ENCODE results near the gene ABCG5. TPM values are rescaled to one million over a fixed set of nuclear protein-coding genes. Genes with fewer than 3 reads are reported as not detected.

ABCG5 gene
- total and polyA plus RNA-seq, 2 of the 4 experiments (the other 2 are of a cell fraction): not detected

DNA sequence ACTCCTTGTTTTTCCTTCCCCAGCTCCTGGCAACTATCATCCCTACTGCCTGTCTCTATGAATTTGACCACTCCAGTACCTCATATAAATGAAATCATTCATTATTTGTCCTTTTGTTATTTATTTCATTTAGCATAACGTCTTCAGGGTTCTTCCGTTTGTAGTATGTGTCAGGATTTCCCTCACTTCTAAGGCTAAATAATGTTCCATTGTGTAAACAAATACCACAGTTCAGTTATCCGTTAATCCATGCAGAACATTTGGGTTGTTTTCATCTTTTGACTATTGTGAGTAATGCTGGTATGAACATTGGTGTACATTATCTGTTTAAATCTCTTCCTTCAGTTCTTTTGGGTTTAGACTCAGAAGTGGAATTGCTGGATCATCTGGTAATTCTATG is 46.0 kb downstream of the ABCG5 start:
- TF ChIP-seq MXI1 (IDR thresholded peaks at IDR 0.05; ENCODE audit: borderline replicate concordance, low read depth, low read length) (no peak), CHD1 (IDR thresholded peaks at IDR 0.05; ENCODE audit: low read depth, low read length) (no peak), NFE2L2 (IDR thresholded peaks at IDR 0.05; ENCODE audit: low read depth, low read length) (no peak), RCOR1 (IDR thresholded peaks at IDR 0.05; ENCODE audit: insufficient replicate concordance, low read length) (no peak), MAZ (IDR thresholded peaks at IDR 0.05; ENCODE audit: borderline replicate concordance, low read depth, low read length) (no peak), BHLHE40 (IDR thresholded peaks at IDR 0.05; ENCODE audit: low read depth, low read length) (no peak), CEBPB (IDR thresholded peaks at IDR 0.05; ENCODE audit: low read depth, low read length) (no peak), RAD21 (IDR thresholded peaks at IDR 0.05; ENCODE audit: low read length) (no peak), SMC3 (IDR thresholded peaks at IDR 0.05; ENCODE audit: low read depth, low read length) (no peak), MAFK (IDR thresholded peaks at IDR 0.05; ENCODE audit: low read depth, low read length) (no peak), FOS (IDR thresholded peaks at IDR 0.05; ENCODE audit: low read depth, low read length) (no peak), RFX5 (IDR thresholded peaks at IDR 0.05; ENCODE audit: low read depth, low read length) (no peak), POLR2A (IDR thresholded peaks at IDR 0.05; ENCODE audit: low read depth, low read length) (no peak)
- TF ChIP-seq, protein P1, sequence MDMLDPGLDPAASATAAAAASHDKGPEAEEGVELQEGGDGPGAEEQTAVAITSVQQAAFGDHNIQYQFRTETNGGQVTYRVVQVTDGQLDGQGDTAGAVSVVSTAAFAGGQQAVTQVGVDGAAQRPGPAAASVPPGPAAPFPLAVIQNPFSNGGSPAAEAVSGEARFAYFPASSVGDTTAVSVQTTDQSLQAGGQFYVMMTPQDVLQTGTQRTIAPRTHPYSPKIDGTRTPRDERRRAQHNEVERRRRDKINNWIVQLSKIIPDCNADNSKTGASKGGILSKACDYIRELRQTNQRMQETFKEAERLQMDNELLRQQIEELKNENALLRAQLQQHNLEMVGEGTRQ (IDR thresholded peaks at IDR 0.05; ENCODE audit: low read depth, low read length): no peak
- TF ChIP-seq, protein P2, sequence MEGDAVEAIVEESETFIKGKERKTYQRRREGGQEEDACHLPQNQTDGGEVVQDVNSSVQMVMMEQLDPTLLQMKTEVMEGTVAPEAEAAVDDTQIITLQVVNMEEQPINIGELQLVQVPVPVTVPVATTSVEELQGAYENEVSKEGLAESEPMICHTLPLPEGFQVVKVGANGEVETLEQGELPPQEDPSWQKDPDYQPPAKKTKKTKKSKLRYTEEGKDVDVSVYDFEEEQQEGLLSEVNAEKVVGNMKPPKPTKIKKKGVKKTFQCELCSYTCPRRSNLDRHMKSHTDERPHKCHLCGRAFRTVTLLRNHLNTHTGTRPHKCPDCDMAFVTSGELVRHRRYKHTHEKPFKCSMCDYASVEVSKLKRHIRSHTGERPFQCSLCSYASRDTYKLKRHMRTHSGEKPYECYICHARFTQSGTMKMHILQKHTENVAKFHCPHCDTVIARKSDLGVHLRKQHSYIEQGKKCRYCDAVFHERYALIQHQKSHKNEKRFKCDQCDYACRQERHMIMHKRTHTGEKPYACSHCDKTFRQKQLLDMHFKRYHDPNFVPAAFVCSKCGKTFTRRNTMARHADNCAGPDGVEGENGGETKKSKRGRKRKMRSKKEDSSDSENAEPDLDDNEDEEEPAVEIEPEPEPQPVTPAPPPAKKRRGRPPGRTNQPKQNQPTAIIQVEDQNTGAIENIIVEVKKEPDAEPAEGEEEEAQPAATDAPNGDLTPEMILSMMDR (conservative IDR thresholded peaks at IDR 0.05; ENCODE audit: low read depth, low read length): no peak
- TF ChIP-seq, protein P3, sequence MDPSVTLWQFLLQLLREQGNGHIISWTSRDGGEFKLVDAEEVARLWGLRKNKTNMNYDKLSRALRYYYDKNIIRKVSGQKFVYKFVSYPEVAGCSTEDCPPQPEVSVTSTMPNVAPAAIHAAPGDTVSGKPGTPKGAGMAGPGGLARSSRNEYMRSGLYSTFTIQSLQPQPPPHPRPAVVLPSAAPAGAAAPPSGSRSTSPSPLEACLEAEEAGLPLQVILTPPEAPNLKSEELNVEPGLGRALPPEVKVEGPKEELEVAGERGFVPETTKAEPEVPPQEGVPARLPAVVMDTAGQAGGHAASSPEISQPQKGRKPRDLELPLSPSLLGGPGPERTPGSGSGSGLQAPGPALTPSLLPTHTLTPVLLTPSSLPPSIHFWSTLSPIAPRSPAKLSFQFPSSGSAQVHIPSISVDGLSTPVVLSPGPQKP (IDR thresholded peaks at IDR 0.05; ENCODE audit: borderline replicate concordance, low read depth, low read length): no peak
- DNase-seq: no peak
- CTCF ChIA-PET: no interaction called here

More for the DNA sequence above, 46.0 kb downstream of the ABCG5 start:
- Histone ChIP-seq H4K8ac (ENCODE audit: low read depth in 2 of 2, low read length in 2 of 2) (no peak overlapping the region), H3K18ac (ENCODE audit: low read depth, low read length) (no peak overlapping the region), H4K20me1 (ENCODE audit: insufficient read depth, low read length) (no peaks in the 10 kb centered on the region), H3K27ac (ENCODE audit: insufficient read depth, low read length) (no peak overlapping the region), H4K5ac (ENCODE audit: low read depth, low read length) (no peak overlapping the region), H3K4ac (ENCODE audit: low read depth, low read length) (no peak overlapping the region), H2BK120ac (ENCODE audit: low read depth, low read length) (no peak overlapping the region), H2BK20ac (ENCODE audit: low read depth, low read length) (no peak overlapping the region), H2AFZ (replicated peaks; ENCODE audit: low read length, poor library complexity) (no peak overlapping the region), H3K36me3 (ENCODE audit: control insufficient read depth, insufficient read depth, low read length) (peaks cover 4% of the 10 kb centered on the region), H2AK9ac (replicated peaks; ENCODE audit: low read depth, low read length, poor library complexity) (no peak overlapping the region), H3K23ac (ENCODE audit: low read depth, low read length) (no peak overlapping the region), H3K4me1 (ENCODE audit: control insufficient read depth, insufficient read depth, low read length) (peaks cover 3% of the 10 kb centered on the region; the same call in 1 of the 2 replicates), H2BK15ac (ENCODE audit: low read depth, low read length) (no peak overlapping the region), H2BK5ac (ENCODE audit: low read depth, low read length, poor library complexity, severe bottlenecking) (no peak overlapping the region), H3K27me3 (ENCODE audit: control insufficient read depth, insufficient read depth, low read length) (no peaks in the 10 kb centered on the region), H2AK5ac (ENCODE audit: low read depth, low read length) (no peak overlapping the region), H3K79me1 (ENCODE audit: low read depth in 1 of 2, low read length in 2 of 2) (no peaks in the 10 kb centered on the region), H3K4me2 (ENCODE audit: low read depth, low read length) (no peak overlapping the region), H3K9me1 (ENCODE audit: insufficient read depth, low read length) (no peaks in the 10 kb centered on the region), H4K91ac (ENCODE audit: insufficient read depth, low read depth, low read length) (no peak overlapping the region), H3K4me3 (ENCODE audit: insufficient read depth, low read depth, low read length) (no peak overlapping the region), H3K56ac (ENCODE audit: extremely low read depth, insufficient read depth, low read length) (no peak overlapping the region), H3K9ac (ENCODE audit: low read depth, low read length) (no peak overlapping the region), H3K14ac (replicated peaks; ENCODE audit: low read depth, low read length) (no peak overlapping the region), H3K9me3 (ENCODE audit: control insufficient read depth, insufficient read depth, low read length) (no peaks in the 10 kb centered on the region)
- POLR2A ChIA-PET (ENCODE audit: unreplicated experiment): no interaction called here
- ATAC-seq (ENCODE audit: low read depth): no peak
- in situ Hi-C loops (cut with MboI; ENCODE audit: low sequenced_read_pairs) (no loop called here), dilution Hi-C loops (cut with HindIII; ENCODE audit: low sequenced_read_pairs, unreplicated experiment) (no loop called here), intact Hi-C loops (cut with micrococcal nuclease) (no loop called here)
- no TSS peak for BruUV-seq (replicated peaks)
- WGBS, 2 experiments (ENCODE audit: extremely low coverage in 2 of 2, insufficient read length in 1 of 2): no CpG with 5 or more reads among the region's 3 CpGs

Data from IMR-90 (cell line).